Memory B cell (primary cell): ENCODE results near the gene VTI1A.
"Not testable (repeated sequence)": the region's sequence is repeated elsewhere in the genome, so short reads cannot be mapped to it uniquely, and the experiment has no call there.

ENCODE experiments used
- ATAC-seq: fragments of 150-1000 bp; cut with Tn5 transposase; 2 replicates; pipeline ENCODE4 v1.10.0; 2021; ENCODE audit warnings: low read depth, mild to moderate bottlenecking, moderate library complexity
- DNase-seq, 2 donors: peaks; one replicate each; pipeline ENCODE4 v3.0.0; 2022; ENCODE audit warnings: low spot score in 2 of 2
- H3K27ac Mint-ChIP-seq: one replicate; pipeline ENCODE4 v1.8.0; 2022; ENCODE audit warnings: mild to moderate bottlenecking, moderate library complexity, mixed read lengths
- H3K27me3 Mint-ChIP-seq: one replicate; pipeline ENCODE4 v1.8.0; 2022; ENCODE audit warnings: mixed read lengths
- H3K36me3 Mint-ChIP-seq: one replicate; pipeline ENCODE4 v1.8.0; 2022; ENCODE audit warnings: mild to moderate bottlenecking, mixed read lengths
- H3K4me1 Mint-ChIP-seq: one replicate; pipeline ENCODE4 v1.8.0; 2022; ENCODE audit warnings: mixed read lengths
- H3K4me3 Mint-ChIP-seq: one replicate; pipeline ENCODE4 v1.8.0; 2022; ENCODE audit warnings: mild to moderate bottlenecking, moderate library complexity, mixed read lengths
- H3K9me3 Mint-ChIP-seq: one replicate; pipeline ENCODE4 v1.8.0; 2022; ENCODE audit warnings: mixed read lengths

The VTI1A gene

GRCh38 chr10:112526906-112527305 is 79.9 kb downstream of the VTI1A start:
- Mint-ChIP-seq H3K27ac (no peak overlapping the region), H3K4me1 (peaks cover 4% of the 10 kb centered on the region), H3K4me3 (no peak overlapping the region), H3K9me3 (no peaks in the 10 kb centered on the region), H3K27me3 (no peaks in the 10 kb centered on the region), H3K36me3 (peaks cover 4% of the 10 kb centered on the region)
- ATAC-seq (no peak), DNase-seq (no peak)

- no peaks in the 10 kb centered on the region for H3K27me3 Mint-ChIP-seq
- H3K4me3 Mint-ChIP-seq = no peak overlapping the region
- no peaks in the 10 kb centered on the region for H3K9me3 Mint-ChIP-seq
- ATAC-seq (no peak), DNase-seq (no peak)
- H3K36me3 Mint-ChIP-seq = peaks cover 4% of the 10 kb centered on the region
- H3K27ac Mint-ChIP-seq = peak overlapping the region; percentile 53
- peaks cover 4% of the 10 kb centered on the region for H3K4me1 Mint-ChIP-seq
These were observed 81.2 kb downstream of the VTI1A start for GRCh38 chr10:112528235-112528634.

DNA sequence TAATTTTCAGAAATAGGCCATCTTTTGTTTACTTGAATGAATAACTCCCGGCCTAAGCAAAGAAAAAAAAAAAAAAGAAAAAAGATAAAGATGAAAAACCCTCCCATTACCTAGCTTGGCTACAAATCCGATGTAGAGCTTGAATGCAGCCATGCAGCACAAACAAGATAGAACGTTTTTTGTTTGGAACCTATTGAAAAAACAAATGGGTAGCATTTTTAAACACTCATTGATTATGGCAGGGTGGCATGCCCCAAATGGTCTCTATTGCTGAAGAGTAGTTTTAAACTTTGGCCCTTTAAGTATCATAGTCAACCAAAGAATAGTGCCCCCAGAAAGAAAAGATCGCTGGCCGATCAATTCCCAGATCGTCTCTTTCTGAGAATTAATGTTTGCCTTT is 84.4 kb downstream of the VTI1A start:
- H3K4me1 Mint-ChIP-seq = peaks cover 8% of the 10 kb centered on the region
- no peaks in the 10 kb centered on the region for H3K27me3 Mint-ChIP-seq
- peak overlapping the region; percentile 67 for H3K4me3 Mint-ChIP-seq
- DNase-seq (no peak), ATAC-seq (no peak)
- peaks cover 4% of the 10 kb centered on the region for H3K36me3 Mint-ChIP-seq
- peak overlapping the region; percentile 78 for H3K27ac Mint-ChIP-seq
- H3K9me3 Mint-ChIP-seq = no peaks in the 10 kb centered on the region

- H3K27ac Mint-ChIP-seq = peak overlapping the region; percentile 72
- H3K4me1 Mint-ChIP-seq = peaks cover 8% of the 10 kb centered on the region
- DNase-seq = no peak
- ATAC-seq = peak; percentile 85
- H3K36me3 Mint-ChIP-seq = peaks cover 2% of the 10 kb centered on the region
- H3K27me3 Mint-ChIP-seq = no peaks in the 10 kb centered on the region
- H3K4me3 Mint-ChIP-seq = peak overlapping the region; percentile 74
- H3K9me3 Mint-ChIP-seq = no peaks in the 10 kb centered on the region
These were observed 85.2 kb downstream of the VTI1A start for GRCh38 chr10:112532189-112532588.

- no peak for DNase-seq
- peaks cover 8% of the 10 kb centered on the region for H3K4me1 Mint-ChIP-seq
- H3K4me3 Mint-ChIP-seq = no peak overlapping the region
- no peaks in the 10 kb centered on the region for H3K27me3 Mint-ChIP-seq
- no peak for ATAC-seq
- H3K36me3 Mint-ChIP-seq = peaks cover 2% of the 10 kb centered on the region
- H3K27ac Mint-ChIP-seq = no peak overlapping the region
- H3K9me3 Mint-ChIP-seq = no peaks in the 10 kb centered on the region
These were observed 85.9 kb downstream of the VTI1A start for GRCh38 chr10:112532956-112533355.

GRCh38 chr10:112533916-112534315 is 86.9 kb downstream of the VTI1A start:
- H3K27ac Mint-ChIP-seq = no peak overlapping the region
- H3K9me3 Mint-ChIP-seq = no peaks in the 10 kb centered on the region

GRCh38 chr10:112535531-112535951 is 88.5 kb downstream of the VTI1A start:
- DNase-seq (no peak), ATAC-seq (no peak)
- Mint-ChIP-seq H3K27ac (peak overlapping the region; percentile 21), H3K36me3 (peaks cover 17% of the 10 kb centered on the region), H3K27me3 (no peaks in the 10 kb centered on the region), H3K4me3 (no peak overlapping the region), H3K4me1 (peaks cover 11% of the 10 kb centered on the region), H3K9me3 (no peaks in the 10 kb centered on the region)

More at GRCh38 chr10:112533916-112534315, 86.9 kb downstream of the VTI1A start:
- DNase-seq (no peak), ATAC-seq (no peak)
- H3K4me1 Mint-ChIP-seq = peaks cover 8% of the 10 kb centered on the region
- no peak overlapping the region for H3K4me3 Mint-ChIP-seq
- peaks cover 8% of the 10 kb centered on the region for H3K36me3 Mint-ChIP-seq
- no peaks in the 10 kb centered on the region for H3K27me3 Mint-ChIP-seq

DNA sequence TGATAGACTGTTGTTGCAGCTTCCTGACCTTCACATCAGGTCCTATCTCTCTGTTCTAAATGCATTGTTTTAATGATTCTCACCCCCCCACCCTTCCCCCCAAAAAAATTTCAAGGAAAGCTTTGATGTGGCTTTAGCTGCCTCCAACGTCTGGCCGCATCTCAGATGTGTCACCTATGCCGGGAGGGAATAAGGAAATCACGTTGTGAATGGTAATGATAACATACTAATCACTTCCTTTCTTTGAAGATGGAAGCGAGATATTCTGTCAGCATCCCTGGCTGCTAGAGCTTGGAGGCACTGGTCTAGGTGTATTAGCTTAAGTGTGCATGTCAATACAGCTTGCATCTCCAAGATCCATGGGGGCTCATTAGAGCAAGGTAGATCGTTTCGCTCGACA is 89.6 kb downstream of the VTI1A start:
- no peaks in the 10 kb centered on the region for H3K9me3 Mint-ChIP-seq
- peaks cover 19% of the 10 kb centered on the region for H3K36me3 Mint-ChIP-seq
- peaks cover 11% of the 10 kb centered on the region for H3K4me1 Mint-ChIP-seq
- no peak for DNase-seq
- no peak overlapping the region for H3K4me3 Mint-ChIP-seq
- no peak overlapping the region for H3K27ac Mint-ChIP-seq
- no peak for ATAC-seq
- no peaks in the 10 kb centered on the region for H3K27me3 Mint-ChIP-seq

GRCh38 chr10:112538168-112538567 is 91.2 kb downstream of the VTI1A start:
- no peak overlapping the region for H3K4me3 Mint-ChIP-seq
- peaks cover 2% of the 10 kb centered on the region for H3K9me3 Mint-ChIP-seq
- no peaks in the 10 kb centered on the region for H3K27me3 Mint-ChIP-seq
- H3K27ac Mint-ChIP-seq = no peak overlapping the region
- ATAC-seq (no peak), DNase-seq (no peak)
- H3K36me3 Mint-ChIP-seq = peaks cover 28% of the 10 kb centered on the region
- H3K4me1 Mint-ChIP-seq = peaks cover 10% of the 10 kb centered on the region

- Mint-ChIP-seq H3K9me3 (peaks cover 2% of the 10 kb centered on the region), H3K4me3 (no peak overlapping the region), H3K27ac (no peak overlapping the region), H3K27me3 (no peaks in the 10 kb centered on the region), H3K36me3 (peaks cover 34% of the 10 kb centered on the region), H3K4me1 (peaks cover 10% of the 10 kb centered on the region)
- ATAC-seq = no peak
- DNase-seq = no peak
These were observed 92.3 kb downstream of the VTI1A start for GRCh38 chr10:112539340-112539739.

DNA sequence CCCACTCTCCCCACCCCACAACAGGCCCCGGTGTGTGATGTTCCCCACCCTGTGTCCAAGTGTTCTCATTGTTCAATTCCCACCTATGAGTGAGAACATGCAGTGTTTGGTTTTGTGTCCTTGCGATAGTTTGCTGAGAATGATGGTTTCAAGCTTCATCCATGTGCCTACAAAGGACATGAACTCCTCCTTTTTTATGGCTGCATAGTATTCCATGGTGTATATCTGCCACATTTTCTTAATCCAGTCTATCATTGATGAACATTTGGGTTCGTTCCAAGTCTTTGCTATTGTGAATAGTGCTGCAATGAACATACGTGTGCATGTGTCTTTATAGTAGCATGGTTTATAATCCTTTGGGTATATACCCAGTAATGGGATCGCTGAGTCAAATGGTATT is 95.8 kb downstream of the VTI1A start:
- not testable (repeated sequence) for DNase-seq, ATAC-seq, H3K27ac Mint-ChIP-seq, H3K9me3 Mint-ChIP-seq, H3K4me3 Mint-ChIP-seq, H3K27me3 Mint-ChIP-seq
- peaks cover 38% of the 10 kb centered on the region for H3K36me3 Mint-ChIP-seq
- H3K4me1 Mint-ChIP-seq = peaks cover 15% of the 10 kb centered on the region

GRCh38 chr10:112546474-112546873 is 99.5 kb downstream of the VTI1A start:
- Mint-ChIP-seq H3K27me3 (no peaks in the 10 kb centered on the region), H3K4me1 (peaks cover 9% of the 10 kb centered on the region), H3K9me3 (peaks cover 2% of the 10 kb centered on the region), H3K4me3 (no peak overlapping the region), H3K27ac (no peak overlapping the region), H3K36me3 (peaks cover 26% of the 10 kb centered on the region)
- DNase-seq (no peak), ATAC-seq (no peak)

GRCh38 chr10:112548535-112549276 is 101.7 kb downstream of the VTI1A start:
- Mint-ChIP-seq H3K4me1 (peaks cover 13% of the 10 kb centered on the region), H3K27ac (no peak overlapping the region), H3K9me3 (no peaks in the 10 kb centered on the region), H3K36me3 (peaks cover 23% of the 10 kb centered on the region), H3K27me3 (no peaks in the 10 kb centered on the region), H3K4me3 (no peak overlapping the region)
- DNase-seq (no peak), ATAC-seq (no peak)

DNA sequence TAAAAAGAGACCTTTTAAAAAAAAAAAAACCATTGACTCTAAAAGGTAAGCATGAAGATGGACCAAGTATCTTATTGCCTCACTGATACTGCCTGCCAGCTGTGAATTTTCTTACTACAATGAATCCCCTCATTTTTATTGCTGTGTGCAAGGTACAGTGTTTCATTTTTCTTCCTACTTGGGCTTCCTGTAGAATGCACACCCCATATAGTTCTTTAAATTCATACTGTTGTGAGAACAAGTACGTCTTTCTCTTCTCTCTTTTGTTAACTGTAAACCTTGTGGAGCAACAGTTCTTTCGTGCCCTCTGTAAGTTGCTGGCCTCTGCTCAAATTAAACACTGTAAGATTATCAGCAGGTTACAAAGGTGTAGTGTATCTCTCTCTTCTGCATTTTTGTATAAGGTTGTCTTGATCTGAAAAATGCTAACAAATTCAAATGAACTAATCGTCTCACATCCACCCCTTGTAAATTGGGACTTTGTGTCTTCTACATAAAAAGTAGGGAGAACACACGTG is 105.6 kb downstream of the VTI1A start:
- H3K9me3 Mint-ChIP-seq = no peaks in the 10 kb centered on the region
- H3K4me1 Mint-ChIP-seq = peaks cover 4% of the 10 kb centered on the region
- H3K4me3 Mint-ChIP-seq = no peak overlapping the region
- ATAC-seq (no peak), DNase-seq (no peak)
- H3K27me3 Mint-ChIP-seq = no peaks in the 10 kb centered on the region
- peaks cover 22% of the 10 kb centered on the region for H3K36me3 Mint-ChIP-seq
- no peak overlapping the region for H3K27ac Mint-ChIP-seq

DNA sequence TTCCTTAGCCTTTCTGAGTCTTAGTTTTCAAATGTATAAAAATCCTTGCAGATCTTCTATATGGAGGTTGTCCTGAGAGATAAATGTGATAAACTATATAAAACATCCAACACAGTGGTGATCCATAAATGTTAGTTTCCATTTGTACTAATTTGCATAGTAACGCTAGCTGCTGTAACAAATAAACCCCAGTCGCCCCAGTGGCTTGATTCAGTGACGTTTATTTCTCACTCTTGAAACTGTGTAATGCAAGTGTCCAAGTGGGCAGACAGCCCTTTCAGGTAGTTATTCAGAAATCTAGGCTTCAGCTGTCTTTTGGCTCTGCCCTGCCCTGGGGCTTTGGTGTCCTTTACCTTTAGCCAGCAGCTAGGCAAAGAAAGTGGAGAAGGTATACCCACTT is 106.3 kb downstream of the VTI1A start:
- no peak overlapping the region for H3K4me3 Mint-ChIP-seq
- DNase-seq (no peak), ATAC-seq (no peak)
- peaks cover 22% of the 10 kb centered on the region for H3K36me3 Mint-ChIP-seq
- H3K27ac Mint-ChIP-seq = no peak overlapping the region
- H3K4me1 Mint-ChIP-seq = peaks cover 4% of the 10 kb centered on the region
- no peaks in the 10 kb centered on the region for H3K9me3 Mint-ChIP-seq
- H3K27me3 Mint-ChIP-seq = no peaks in the 10 kb centered on the region
